ENCODE measurements around the gene TMEM205.

DNA sequence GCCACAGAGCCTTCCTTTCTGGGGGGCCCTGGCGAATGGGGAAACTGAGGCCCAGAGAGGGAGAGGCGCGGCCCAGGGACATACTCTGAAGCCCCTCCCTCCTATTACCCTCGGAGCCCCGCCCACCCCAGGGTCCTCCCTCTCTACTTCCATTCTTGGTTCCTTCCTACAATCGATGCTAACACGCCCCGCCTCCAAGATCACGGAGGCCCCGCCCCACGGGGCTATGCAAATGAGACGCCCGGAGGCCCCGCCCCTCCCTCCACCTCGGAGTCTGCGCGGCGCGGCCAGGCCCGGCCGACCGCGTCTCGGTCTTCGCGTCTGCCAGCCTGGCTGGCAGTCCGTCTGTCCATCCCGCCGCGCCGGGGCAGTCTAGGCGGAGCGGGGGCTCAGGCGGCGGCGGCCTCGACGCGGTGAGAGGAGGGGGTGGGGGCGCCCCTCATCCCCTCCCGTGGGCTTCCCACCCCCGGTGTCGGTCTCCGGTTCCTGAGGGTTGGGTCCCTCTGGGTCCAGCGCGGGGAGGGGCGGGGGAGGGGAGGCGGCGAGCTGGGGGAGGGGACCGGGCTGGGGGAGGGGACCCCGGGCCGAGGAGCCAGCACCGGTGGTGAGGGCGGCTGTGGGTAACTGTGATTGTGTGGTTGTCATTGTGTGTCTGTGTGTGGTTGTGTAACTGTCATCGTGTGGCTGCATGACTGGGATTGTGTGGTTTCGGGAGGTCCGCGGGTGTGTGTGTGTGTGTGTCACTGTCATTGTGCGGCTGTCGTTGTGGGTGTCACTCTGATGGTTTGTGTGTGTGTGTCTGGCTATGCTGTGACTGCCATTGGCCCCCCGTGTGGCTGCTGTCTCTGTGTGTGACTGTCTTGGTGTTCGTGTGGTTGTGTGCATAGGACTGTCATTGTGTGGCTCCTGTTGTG, 9.3 kb upstream of the TMEM205 start, which contains the start of gene PLPPR2:
- TF ChIP-seq CTCF (IDR thresholded peaks at IDR 0.05) (peak in 1 of 6 experiments; percentile 4), EP300 (IDR thresholded peaks at IDR 0.05) (no peak)
